ENCODE data around the gene EPHA3. TPM values are rescaled to one million over a fixed set of nuclear protein-coding genes. Genes with fewer than 3 reads are reported as not detected.

EPHA3 gene
- total RNA-seq, 1 donor from 2014 or later: 5.0 TPM

- Histone ChIP-seq H3K9me3 (ENCODE audit: insufficient read depth, low read depth, low read length) (no peaks in the 10 kb centered on the region), H3K79me2 (ENCODE audit: insufficient read depth, low read length) (no peaks in the 10 kb centered on the region), H4K20me1 (ENCODE audit: insufficient read depth, low read length) (no peaks in the 10 kb centered on the region), H3K36me3 (ENCODE audit: insufficient read depth, low read length) (no peaks in the 10 kb centered on the region), H3K27ac (ENCODE audit: low read depth, low read length) (no peak overlapping the region), H3K4me2 (ENCODE audit: low read length) (no peak overlapping the region), H3K9ac (ENCODE audit: low read length) (no peak overlapping the region), H2AFZ (ENCODE audit: low read depth, low read length) (no peak overlapping the region), H3K4me3 (ENCODE audit: insufficient read depth, low read depth, low read length) (no peak overlapping the region), H3K27me3 (ENCODE audit: insufficient read depth, low read length) (no peaks in the 10 kb centered on the region), H3K4me1 (ENCODE audit: insufficient read depth, low read length) (no peaks in the 10 kb centered on the region)
- Mint-ChIP-seq H3K9me3 (ENCODE audit: unreplicated experiment) (no peaks in the 10 kb centered on the region), H3K36me3 (ENCODE audit: low read depth, unreplicated experiment) (no peaks in the 10 kb centered on the region), H3K27ac (ENCODE audit: unreplicated experiment) (no peak overlapping the region), H3K27me3 (ENCODE audit: low read depth, unreplicated experiment) (no peaks in the 10 kb centered on the region), H3K4me1 (ENCODE audit: low read depth, unreplicated experiment) (no peaks in the 10 kb centered on the region), H3K4me3 (ENCODE audit: unreplicated experiment) (no peak overlapping the region)
- DNase-seq (ENCODE audit: low read depth) (no peak), FAIRE-seq (no peak)
- TF ChIP-seq EZH2 (IDR thresholded peaks at IDR 0.05; ENCODE audit: insufficient read depth, low read length): no peak
- TF ChIP-seq CTCF (IDR thresholded peaks at IDR 0.05; ENCODE audit: insufficient read depth, low read depth, low read length): no peak
These were observed 153.3 kb downstream of the EPHA3 start for GRCh38 chr3:89260721-89261120.

- no peak for FAIRE-seq
These were observed 154.3 kb downstream of the EPHA3 start for GRCh38 chr3:89261673-89262072.

More at GRCh38 chr3:89261673-89262072, 154.3 kb downstream of the EPHA3 start:
- Histone ChIP-seq H3K27me3 (ENCODE audit: insufficient read depth, low read length) (no peaks in the 10 kb centered on the region), H3K9me3 (ENCODE audit: insufficient read depth, low read depth, low read length) (no peaks in the 10 kb centered on the region), H3K9ac (ENCODE audit: low read length) (no peak overlapping the region), H3K4me3 (ENCODE audit: insufficient read depth, low read depth, low read length) (no peak overlapping the region), H4K20me1 (ENCODE audit: insufficient read depth, low read length) (no peaks in the 10 kb centered on the region), H3K4me1 (ENCODE audit: insufficient read depth, low read length) (no peaks in the 10 kb centered on the region), H3K4me2 (ENCODE audit: low read length) (no peak overlapping the region), H3K36me3 (ENCODE audit: insufficient read depth, low read length) (no peaks in the 10 kb centered on the region), H2AFZ (ENCODE audit: low read depth, low read length) (no peak overlapping the region), H3K27ac (ENCODE audit: low read depth, low read length) (no peak overlapping the region), H3K79me2 (ENCODE audit: insufficient read depth, low read length) (no peaks in the 10 kb centered on the region)
- Mint-ChIP-seq H3K4me3 (ENCODE audit: unreplicated experiment) (no peak overlapping the region), H3K4me1 (ENCODE audit: low read depth, unreplicated experiment) (no peaks in the 10 kb centered on the region), H3K27me3 (ENCODE audit: low read depth, unreplicated experiment) (no peaks in the 10 kb centered on the region), H3K36me3 (ENCODE audit: low read depth, unreplicated experiment) (no peaks in the 10 kb centered on the region), H3K9me3 (ENCODE audit: unreplicated experiment) (no peaks in the 10 kb centered on the region), H3K27ac (ENCODE audit: unreplicated experiment) (no peak overlapping the region)
- DNase-seq (ENCODE audit: low read depth): no peak
- TF ChIP-seq CTCF (IDR thresholded peaks at IDR 0.05; ENCODE audit: insufficient read depth, low read depth, low read length) (no peak), EZH2 (IDR thresholded peaks at IDR 0.05; ENCODE audit: insufficient read depth, low read length) (no peak)

Data from astrocyte (in vitro differentiated cells and primary cell).